Caco-2 (cell line): ENCODE data around the gene RAB3IL1. TPM values are rescaled to one million over a fixed set of nuclear protein-coding genes. Genes with fewer than 3 reads are reported as not detected.

Experiments used
- BruUV-seq: library from RNA; stranded (reverse); fragments of 400-500 nt; replicated peaks from 2 replicates; lab custom pipeline; 2021; lab: Mats Ljungman, UMichigan
- CTCF ChIA-PET: fragments of 300-600 bp; sonication (Branson Sonifier 250); formaldehyde crosslinking; loops from one replicate; lab custom pipeline; 2022; ENCODE audit warnings: antibody characterized with exemption; lab: Charles Lee
- POLR2A ChIA-PET: fragments of 300-600 bp; sonication (Branson Sonifier 250); formaldehyde crosslinking; loops from one replicate; lab custom pipeline; 2022; ENCODE audit warnings: antibody characterized with exemption; lab: Charles Lee
- DNase-seq, 2 experiments: peaks; one replicate each; pipeline versions ENCODE4 v3.0.0 to v3.0.0-alpha.2; 2020 to 2022
- H3K27me3 ChIP-seq: replicated peaks from 2 replicates; pipeline ENCODE4 v1.6.0; 2011; ENCODE audit warnings: low read length; ENCODE audit not compliant: control insufficient read depth, insufficient read depth
- H3K36me3 ChIP-seq: 2 replicates; pipeline ENCODE4 v1.5.1; 2011; ENCODE audit warnings: low read length; ENCODE audit not compliant: control insufficient read depth, insufficient read depth
- H3K4me1 ChIP-seq: fragments of 250-450 bp; sonication (Bioruptor Pico); 2 replicates; pipeline ENCODE4 v1.5.1; 2020; ENCODE audit warnings: mild to moderate bottlenecking
- H3K4me3 ChIP-seq: 2 replicates; pipeline ENCODE4 v1.5.1; 2011; ENCODE audit warnings: low read depth, mild to moderate bottlenecking, control low read depth, low read length
- H3K9me3 ChIP-seq: fragments of 250-450 bp; sonication (Bioruptor Pico); 2 replicates; pipeline ENCODE4 v1.5.1; 2020; ENCODE audit warnings: mild to moderate bottlenecking, moderate library complexity
- H3K27ac Mint-ChIP-seq: one replicate; pipeline ENCODE4 v1.8.0; 2022; ENCODE audit warnings: mixed read lengths; ENCODE audit not compliant: unreplicated experiment
- H3K27me3 Mint-ChIP-seq: one replicate; pipeline ENCODE4 v1.8.0; 2022; ENCODE audit warnings: mixed read lengths; ENCODE audit not compliant: insufficient read depth, unreplicated experiment
- H3K36me3 Mint-ChIP-seq: one replicate; pipeline ENCODE4 v1.8.0; 2022; ENCODE audit warnings: mild to moderate bottlenecking, mixed read lengths; ENCODE audit not compliant: insufficient read depth, unreplicated experiment
- H3K4me1 Mint-ChIP-seq: one replicate; pipeline ENCODE4 v1.8.0; 2022; ENCODE audit warnings: low read depth, mixed read lengths; ENCODE audit not compliant: unreplicated experiment
- H3K4me3 Mint-ChIP-seq: one replicate; pipeline ENCODE4 v1.8.0; 2022; ENCODE audit warnings: mild to moderate bottlenecking, moderate library complexity, mixed read lengths; ENCODE audit not compliant: unreplicated experiment
- H3K9me3 Mint-ChIP-seq: one replicate; pipeline ENCODE4 v1.8.0; 2022; ENCODE audit warnings: mixed read lengths; ENCODE audit not compliant: unreplicated experiment
- intact Hi-C: fragments of 100-400 bp; cut with micrococcal nuclease; formaldehyde crosslinking; loops from one replicate; pipeline ENCODE4 v1.10.0; 2022; ENCODE audit not compliant: unreplicated experiment
- total RNA-seq: library from RNA; stranded (reverse); gene quantifications from 2 replicates; pipeline ENCODE4 v1.2.3, GENCODE V29; 2022
- TF ChIP-seq, protein P1 (sequence below), 2 experiments: fragments of 200-600 bp in 1 of 2; IDR thresholded peaks; 1 replicate in 1 of 2; 2 replicates in 1 of 2; pipeline versions ENCODE4 v1.5.1 to v1.8.0; 2011 to 2022; ENCODE audit warnings: antibody characterized with exemption in 1 of 2, control low read depth in 1 of 2, inconsistent platforms in 1 of 2, low read depth in 1 of 2, low read length in 1 of 2, mild to moderate bottlenecking in 1 of 2, moderate library complexity in 1 of 2; ENCODE audit not compliant: insufficient read depth in 1 of 2, severe bottlenecking in 1 of 2, unreplicated experiment in 1 of 2

Gene RAB3IL1
- total RNA-seq, 1 experiment from 2014 or later = 10.6 TPM

DNA sequence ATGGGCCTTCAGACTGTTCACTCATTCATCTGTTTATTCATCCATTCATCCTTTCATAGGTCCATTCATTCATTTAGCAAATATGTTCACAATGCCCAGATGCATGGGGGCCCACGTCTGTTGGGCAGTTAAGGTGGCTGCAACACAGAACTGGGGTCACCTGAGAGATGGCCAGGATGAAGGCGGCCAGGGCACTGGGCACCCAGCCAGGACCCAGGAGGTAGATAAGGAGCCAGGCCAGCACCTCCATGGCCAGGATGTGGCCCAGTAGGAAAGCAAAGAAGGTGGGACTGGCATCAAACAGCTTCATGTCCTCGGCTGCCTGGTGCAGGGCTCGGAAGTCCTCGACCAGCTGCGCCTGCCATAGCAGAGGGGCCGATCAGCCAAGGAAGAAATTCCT is 38.2 kb downstream of the RAB3IL1 start:
- ChIA-PET CTCF (interaction anchor here (1.5 kb wide), 1 partner anchor 19 kb away, joined by 4 read pairs; no protein-coding TSS in a partner anchor), POLR2A (no interaction called here)
- no peaks in the 10 kb centered on the region for H3K9me3 ChIP-seq
- no peaks in the 10 kb centered on the region for H3K36me3 ChIP-seq
- intact Hi-C loops = no loop called here
- no peaks in the 10 kb centered on the region for H3K27me3 Mint-ChIP-seq
- H3K36me3 Mint-ChIP-seq = no peaks in the 10 kb centered on the region
- H3K27ac Mint-ChIP-seq = no peak overlapping the region
- no peak overlapping the region for H3K4me3 ChIP-seq
- no TSS peak for BruUV-seq
- no peak overlapping the region for H3K4me3 Mint-ChIP-seq
- no peaks in the 10 kb centered on the region for H3K9me3 Mint-ChIP-seq
- peaks cover 13% of the 10 kb centered on the region for H3K4me1 Mint-ChIP-seq
- TF ChIP-seq, protein P1, sequence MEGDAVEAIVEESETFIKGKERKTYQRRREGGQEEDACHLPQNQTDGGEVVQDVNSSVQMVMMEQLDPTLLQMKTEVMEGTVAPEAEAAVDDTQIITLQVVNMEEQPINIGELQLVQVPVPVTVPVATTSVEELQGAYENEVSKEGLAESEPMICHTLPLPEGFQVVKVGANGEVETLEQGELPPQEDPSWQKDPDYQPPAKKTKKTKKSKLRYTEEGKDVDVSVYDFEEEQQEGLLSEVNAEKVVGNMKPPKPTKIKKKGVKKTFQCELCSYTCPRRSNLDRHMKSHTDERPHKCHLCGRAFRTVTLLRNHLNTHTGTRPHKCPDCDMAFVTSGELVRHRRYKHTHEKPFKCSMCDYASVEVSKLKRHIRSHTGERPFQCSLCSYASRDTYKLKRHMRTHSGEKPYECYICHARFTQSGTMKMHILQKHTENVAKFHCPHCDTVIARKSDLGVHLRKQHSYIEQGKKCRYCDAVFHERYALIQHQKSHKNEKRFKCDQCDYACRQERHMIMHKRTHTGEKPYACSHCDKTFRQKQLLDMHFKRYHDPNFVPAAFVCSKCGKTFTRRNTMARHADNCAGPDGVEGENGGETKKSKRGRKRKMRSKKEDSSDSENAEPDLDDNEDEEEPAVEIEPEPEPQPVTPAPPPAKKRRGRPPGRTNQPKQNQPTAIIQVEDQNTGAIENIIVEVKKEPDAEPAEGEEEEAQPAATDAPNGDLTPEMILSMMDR (IDR thresholded peaks at IDR 0.05; ENCODE audit: insufficient read depth in 1 of 2, low read depth in 1 of 2, low read length in 1 of 2, severe bottlenecking in 1 of 2, unreplicated experiment in 1 of 2) = no peak
- H3K4me1 ChIP-seq = peaks cover 5% of the 10 kb centered on the region; the same call in 1 of the 2 replicates
- DNase-seq = no peak
- no peaks in the 10 kb centered on the region for H3K27me3 ChIP-seq

DNA sequence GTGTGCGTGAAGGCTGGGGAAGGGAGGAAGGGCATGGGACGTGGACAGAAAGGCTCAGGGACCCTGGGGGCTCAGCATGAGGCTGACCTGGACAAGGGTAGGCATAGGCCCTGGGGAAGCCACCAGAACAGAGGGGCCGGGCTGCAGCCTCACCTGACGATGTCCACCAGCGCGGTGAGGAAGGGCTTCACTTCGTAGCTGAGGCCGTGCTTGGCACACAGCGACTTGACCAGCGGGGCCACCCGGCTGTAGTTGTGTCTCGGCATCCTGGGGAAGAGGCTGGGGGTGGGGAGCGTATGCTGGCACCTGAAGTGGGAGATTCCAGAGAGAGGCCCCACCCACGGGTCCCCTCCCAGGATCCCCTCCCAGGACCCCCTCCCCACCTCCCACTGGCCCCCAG is 41.7 kb downstream of the RAB3IL1 start:
- H3K36me3 Mint-ChIP-seq = no peaks in the 10 kb centered on the region
- Histone ChIP-seq H3K9me3 (no peaks in the 10 kb centered on the region), H3K36me3 (no peaks in the 10 kb centered on the region), H3K4me1 (no peaks in the 10 kb centered on the region), H3K4me3 (no peak overlapping the region), H3K27me3 (no peaks in the 10 kb centered on the region)
- H3K9me3 Mint-ChIP-seq = no peaks in the 10 kb centered on the region
- no peak for DNase-seq
- CTCF ChIA-PET = no interaction called here
- no peaks in the 10 kb centered on the region for H3K27me3 Mint-ChIP-seq
- H3K27ac Mint-ChIP-seq = no peak overlapping the region
- POLR2A ChIA-PET = no interaction called here
- BruUV-seq = no TSS peak
- peaks cover under 1% of the 10 kb centered on the region for H3K4me1 Mint-ChIP-seq
- TF ChIP-seq, protein P1 (IDR thresholded peaks at IDR 0.05; ENCODE audit: insufficient read depth in 1 of 2, low read depth in 1 of 2, low read length in 1 of 2, severe bottlenecking in 1 of 2, unreplicated experiment in 1 of 2) = no peak
- intact Hi-C loops = no loop called here
- H3K4me3 Mint-ChIP-seq = no peak overlapping the region

DNA sequence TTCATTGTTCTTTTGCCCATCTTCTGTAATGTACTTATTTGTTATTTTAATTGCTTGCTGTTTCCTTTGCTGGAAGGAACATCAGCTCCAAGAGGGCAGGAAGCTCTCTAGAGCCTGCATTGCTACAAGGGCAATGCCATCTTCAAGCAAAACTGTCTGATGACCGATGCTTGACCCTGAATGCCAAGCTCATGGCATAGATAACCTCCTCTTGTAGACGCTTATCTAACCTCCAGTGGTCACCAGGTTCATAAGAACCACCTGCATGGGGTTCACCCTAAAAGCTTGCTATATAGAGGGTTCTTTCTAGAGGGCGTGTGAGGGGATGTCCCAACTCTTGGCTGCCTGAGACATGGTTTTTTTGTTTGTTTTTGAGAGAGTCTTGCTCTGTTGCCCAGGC is 42.5 kb downstream of the RAB3IL1 start:
- ChIA-PET CTCF (interaction anchor here (0.9 kb wide), 1 partner anchor 10 kb away, joined by 6 read pairs; no protein-coding TSS in a partner anchor), POLR2A (no interaction called here)
- Mint-ChIP-seq H3K9me3 (no peaks in the 10 kb centered on the region), H3K27ac (no peak overlapping the region), H3K4me3 (no peak overlapping the region), H3K4me1 (no peaks in the 10 kb centered on the region), H3K36me3 (no peaks in the 10 kb centered on the region), H3K27me3 (no peaks in the 10 kb centered on the region)
- Histone ChIP-seq H3K4me3 (no peak overlapping the region), H3K4me1 (0 out of 2 replicates have a peak, but pooled peaks cover 2% of the 10 kb centered on the region), H3K36me3 (no peaks in the 10 kb centered on the region), H3K9me3 (no peaks in the 10 kb centered on the region), H3K27me3 (no peaks in the 10 kb centered on the region)
- intact Hi-C loops = no loop called here
- BruUV-seq = no TSS peak
- no peak for DNase-seq
- TF ChIP-seq, protein P1 (IDR thresholded peaks at IDR 0.05; ENCODE audit: insufficient read depth in 1 of 2, low read depth in 1 of 2, low read length in 1 of 2, severe bottlenecking in 1 of 2, unreplicated experiment in 1 of 2) = no peak
